K562 (cell line): ENCODE measurements around the gene CNOT1. TPM values are rescaled to one million over a fixed set of nuclear protein-coding genes. Genes with fewer than 3 reads are reported as not detected.
A peak's percentile ranks its signal among the peaks of the same experiment; 100 is the strongest.

Experiments used
- CBX5 ChIP-seq: IDR thresholded peaks from 2 replicates; pipeline ENCODE4 v1.6.1; 2014; ENCODE audit warnings: low read depth, borderline replicate concordance
- ELF1 ChIP-seq: fragments of 200-800 bp; sonication (Bioruptor generic); IDR thresholded peaks from 2 replicates; pipeline ENCODE4 v1.6.1; 2016; ENCODE audit warnings: missing genetic modification characterization, missing compliant biosample characterization
- HDAC1 ChIP-seq, 2 experiments: fragments of 450-650 bp; IDR thresholded peaks; 2 replicates each; pipeline ENCODE4 v1.6.1; 2016 to 2017; ENCODE audit warnings: inconsistent platforms in 1 of 2, mild to moderate bottlenecking in 1 of 2, moderate library complexity in 1 of 2
- KHSRP ChIP-seq: fragments of 450-650 bp; IDR thresholded peaks from 2 replicates; pipeline ENCODE4 v1.6.1; 2017
- ZFP36 ChIP-seq: fragments of 150-350 bp; IDR thresholded peaks from 2 replicates; pipeline ENCODE4 v1.6.1; 2018; ENCODE audit warnings: low read length, low read depth; ENCODE audit not compliant: partially characterized antibody
- polyA plus RNA-seq, 8 experiments: library from polyadenylated mRNA; depleted of rRNA in 4 of 8; stranded (reverse) in 5 of 8; unstranded in 3 of 8; fragments of >200 nt; fragmentation: Nextera tagmentation in 2 of 8; fragmentation: Illumina TruSeq in 1 of 8; extraction: Ambion mirVana in 2 of 8; extraction: Trizol in 1 of 8; gene quantifications; 2 replicates each; pipeline versions ENCODE4 v1.2.1 to v1.2.3, GENCODE V29; 2011 to 2014; ENCODE audit warnings: inconsistent platforms in 1 of 8, missing spikeins in 1 of 8
- total RNA-seq, 7 experiments: library from RNA; depleted of rRNA in 6 of 7; stranded (reverse); fragments of >200 nt in 6 of 7; fragmentation: Illumina TruSeq in 2 of 7; extraction: Trizol in 2 of 7; gene quantifications; 2 replicates each; pipeline versions ENCODE4 v1.2.1 to v1.2.3, GENCODE V29; 2011 to 2021; ENCODE audit warnings: low replicate concordance in 1 of 7
- TF ChIP-seq, protein P1 (sequence below): fragments of 200-600 bp; sonication (generic); IDR thresholded peaks from one replicate; pipeline ENCODE4 v1.6.1; 2012; ENCODE audit warnings: mild to moderate bottlenecking, low read depth, low read length, inconsistent platforms
- TF ChIP-seq, protein P2 (sequence below): fragments of 450-650 bp; IDR thresholded peaks from 2 replicates; pipeline ENCODE4 v1.6.1; 2016; ENCODE audit warnings: low read depth

CNOT1 gene
- total and polyA plus RNA-seq, 9 of the 15 experiments (the other 6 are each of a cell fraction or from before 2014, with no cell fraction given), result 110 to 270 (median 220) TPM

DNA sequence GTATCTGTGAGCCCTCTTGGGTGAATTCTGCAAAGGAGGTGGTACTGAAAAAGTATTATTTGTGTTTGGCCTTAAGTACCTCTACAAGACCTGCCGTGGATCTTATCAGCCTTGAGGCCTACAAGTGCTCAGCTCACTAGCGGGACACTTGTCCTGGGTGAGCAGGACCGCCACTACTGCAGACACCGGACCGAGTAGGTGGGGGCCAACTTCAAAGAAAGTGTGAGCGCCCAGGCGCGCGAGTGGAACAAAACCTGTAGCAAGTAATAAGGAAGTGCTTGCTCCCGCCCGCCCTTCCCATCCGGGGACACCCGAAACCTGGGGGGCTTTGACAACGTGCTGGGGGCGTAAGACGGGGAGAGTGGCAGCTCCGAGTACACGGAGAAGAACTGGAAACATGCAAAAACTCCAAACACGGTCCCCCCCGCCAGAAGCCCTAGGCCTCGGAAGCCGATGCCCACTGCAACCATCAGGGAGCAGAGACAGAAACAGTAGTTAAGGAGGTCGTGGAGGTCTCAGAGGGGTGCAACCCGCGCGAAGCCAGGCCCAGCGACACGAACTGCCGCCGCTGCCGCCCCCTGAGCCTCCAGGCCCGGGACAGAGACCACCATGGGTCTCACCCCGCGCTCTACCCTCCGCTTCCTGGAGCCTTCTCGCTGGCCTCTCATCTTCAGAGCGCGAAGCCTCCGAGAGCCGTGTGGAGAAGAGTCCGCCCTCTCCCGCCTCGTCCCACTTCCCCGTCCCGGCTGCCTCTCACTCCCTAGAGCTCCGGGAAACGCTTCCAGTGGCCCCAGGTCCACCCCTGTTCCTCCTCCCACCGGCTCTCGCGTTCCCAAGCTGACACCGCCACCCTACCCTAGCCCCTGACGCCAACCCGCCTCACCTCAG, 537 bp downstream of the CNOT1 start (continued):
- TF ChIP-seq, protein P1, sequence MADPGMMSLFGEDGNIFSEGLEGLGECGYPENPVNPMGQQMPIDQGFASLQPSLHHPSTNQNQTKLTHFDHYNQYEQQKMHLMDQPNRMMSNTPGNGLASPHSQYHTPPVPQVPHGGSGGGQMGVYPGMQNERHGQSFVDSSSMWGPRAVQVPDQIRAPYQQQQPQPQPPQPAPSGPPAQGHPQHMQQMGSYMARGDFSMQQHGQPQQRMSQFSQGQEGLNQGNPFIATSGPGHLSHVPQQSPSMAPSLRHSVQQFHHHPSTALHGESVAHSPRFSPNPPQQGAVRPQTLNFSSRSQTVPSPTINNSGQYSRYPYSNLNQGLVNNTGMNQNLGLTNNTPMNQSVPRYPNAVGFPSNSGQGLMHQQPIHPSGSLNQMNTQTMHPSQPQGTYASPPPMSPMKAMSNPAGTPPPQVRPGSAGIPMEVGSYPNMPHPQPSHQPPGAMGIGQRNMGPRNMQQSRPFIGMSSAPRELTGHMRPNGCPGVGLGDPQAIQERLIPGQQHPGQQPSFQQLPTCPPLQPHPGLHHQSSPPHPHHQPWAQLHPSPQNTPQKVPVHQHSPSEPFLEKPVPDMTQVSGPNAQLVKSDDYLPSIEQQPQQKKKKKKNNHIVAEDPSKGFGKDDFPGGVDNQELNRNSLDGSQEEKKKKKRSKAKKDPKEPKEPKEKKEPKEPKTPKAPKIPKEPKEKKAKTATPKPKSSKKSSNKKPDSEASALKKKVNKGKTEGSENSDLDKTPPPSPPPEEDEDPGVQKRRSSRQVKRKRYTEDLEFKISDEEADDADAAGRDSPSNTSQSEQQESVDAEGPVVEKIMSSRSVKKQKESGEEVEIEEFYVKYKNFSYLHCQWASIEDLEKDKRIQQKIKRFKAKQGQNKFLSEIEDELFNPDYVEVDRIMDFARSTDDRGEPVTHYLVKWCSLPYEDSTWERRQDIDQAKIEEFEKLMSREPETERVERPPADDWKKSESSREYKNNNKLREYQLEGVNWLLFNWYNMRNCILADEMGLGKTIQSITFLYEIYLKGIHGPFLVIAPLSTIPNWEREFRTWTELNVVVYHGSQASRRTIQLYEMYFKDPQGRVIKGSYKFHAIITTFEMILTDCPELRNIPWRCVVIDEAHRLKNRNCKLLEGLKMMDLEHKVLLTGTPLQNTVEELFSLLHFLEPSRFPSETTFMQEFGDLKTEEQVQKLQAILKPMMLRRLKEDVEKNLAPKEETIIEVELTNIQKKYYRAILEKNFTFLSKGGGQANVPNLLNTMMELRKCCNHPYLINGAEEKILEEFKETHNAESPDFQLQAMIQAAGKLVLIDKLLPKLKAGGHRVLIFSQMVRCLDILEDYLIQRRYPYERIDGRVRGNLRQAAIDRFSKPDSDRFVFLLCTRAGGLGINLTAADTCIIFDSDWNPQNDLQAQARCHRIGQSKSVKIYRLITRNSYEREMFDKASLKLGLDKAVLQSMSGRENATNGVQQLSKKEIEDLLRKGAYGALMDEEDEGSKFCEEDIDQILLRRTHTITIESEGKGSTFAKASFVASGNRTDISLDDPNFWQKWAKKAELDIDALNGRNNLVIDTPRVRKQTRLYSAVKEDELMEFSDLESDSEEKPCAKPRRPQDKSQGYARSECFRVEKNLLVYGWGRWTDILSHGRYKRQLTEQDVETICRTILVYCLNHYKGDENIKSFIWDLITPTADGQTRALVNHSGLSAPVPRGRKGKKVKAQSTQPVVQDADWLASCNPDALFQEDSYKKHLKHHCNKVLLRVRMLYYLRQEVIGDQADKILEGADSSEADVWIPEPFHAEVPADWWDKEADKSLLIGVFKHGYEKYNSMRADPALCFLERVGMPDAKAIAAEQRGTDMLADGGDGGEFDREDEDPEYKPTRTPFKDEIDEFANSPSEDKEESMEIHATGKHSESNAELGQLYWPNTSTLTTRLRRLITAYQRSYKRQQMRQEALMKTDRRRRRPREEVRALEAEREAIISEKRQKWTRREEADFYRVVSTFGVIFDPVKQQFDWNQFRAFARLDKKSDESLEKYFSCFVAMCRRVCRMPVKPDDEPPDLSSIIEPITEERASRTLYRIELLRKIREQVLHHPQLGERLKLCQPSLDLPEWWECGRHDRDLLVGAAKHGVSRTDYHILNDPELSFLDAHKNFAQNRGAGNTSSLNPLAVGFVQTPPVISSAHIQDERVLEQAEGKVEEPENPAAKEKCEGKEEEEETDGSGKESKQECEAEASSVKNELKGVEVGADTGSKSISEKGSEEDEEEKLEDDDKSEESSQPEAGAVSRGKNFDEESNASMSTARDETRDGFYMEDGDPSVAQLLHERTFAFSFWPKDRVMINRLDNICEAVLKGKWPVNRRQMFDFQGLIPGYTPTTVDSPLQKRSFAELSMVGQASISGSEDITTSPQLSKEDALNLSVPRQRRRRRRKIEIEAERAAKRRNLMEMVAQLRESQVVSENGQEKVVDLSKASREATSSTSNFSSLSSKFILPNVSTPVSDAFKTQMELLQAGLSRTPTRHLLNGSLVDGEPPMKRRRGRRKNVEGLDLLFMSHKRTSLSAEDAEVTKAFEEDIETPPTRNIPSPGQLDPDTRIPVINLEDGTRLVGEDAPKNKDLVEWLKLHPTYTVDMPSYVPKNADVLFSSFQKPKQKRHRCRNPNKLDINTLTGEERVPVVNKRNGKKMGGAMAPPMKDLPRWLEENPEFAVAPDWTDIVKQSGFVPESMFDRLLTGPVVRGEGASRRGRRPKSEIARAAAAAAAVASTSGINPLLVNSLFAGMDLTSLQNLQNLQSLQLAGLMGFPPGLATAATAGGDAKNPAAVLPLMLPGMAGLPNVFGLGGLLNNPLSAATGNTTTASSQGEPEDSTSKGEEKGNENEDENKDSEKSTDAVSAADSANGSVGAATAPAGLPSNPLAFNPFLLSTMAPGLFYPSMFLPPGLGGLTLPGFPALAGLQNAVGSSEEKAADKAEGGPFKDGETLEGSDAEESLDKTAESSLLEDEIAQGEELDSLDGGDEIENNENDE, result no peak
- TF ChIP-seq, protein P2, sequence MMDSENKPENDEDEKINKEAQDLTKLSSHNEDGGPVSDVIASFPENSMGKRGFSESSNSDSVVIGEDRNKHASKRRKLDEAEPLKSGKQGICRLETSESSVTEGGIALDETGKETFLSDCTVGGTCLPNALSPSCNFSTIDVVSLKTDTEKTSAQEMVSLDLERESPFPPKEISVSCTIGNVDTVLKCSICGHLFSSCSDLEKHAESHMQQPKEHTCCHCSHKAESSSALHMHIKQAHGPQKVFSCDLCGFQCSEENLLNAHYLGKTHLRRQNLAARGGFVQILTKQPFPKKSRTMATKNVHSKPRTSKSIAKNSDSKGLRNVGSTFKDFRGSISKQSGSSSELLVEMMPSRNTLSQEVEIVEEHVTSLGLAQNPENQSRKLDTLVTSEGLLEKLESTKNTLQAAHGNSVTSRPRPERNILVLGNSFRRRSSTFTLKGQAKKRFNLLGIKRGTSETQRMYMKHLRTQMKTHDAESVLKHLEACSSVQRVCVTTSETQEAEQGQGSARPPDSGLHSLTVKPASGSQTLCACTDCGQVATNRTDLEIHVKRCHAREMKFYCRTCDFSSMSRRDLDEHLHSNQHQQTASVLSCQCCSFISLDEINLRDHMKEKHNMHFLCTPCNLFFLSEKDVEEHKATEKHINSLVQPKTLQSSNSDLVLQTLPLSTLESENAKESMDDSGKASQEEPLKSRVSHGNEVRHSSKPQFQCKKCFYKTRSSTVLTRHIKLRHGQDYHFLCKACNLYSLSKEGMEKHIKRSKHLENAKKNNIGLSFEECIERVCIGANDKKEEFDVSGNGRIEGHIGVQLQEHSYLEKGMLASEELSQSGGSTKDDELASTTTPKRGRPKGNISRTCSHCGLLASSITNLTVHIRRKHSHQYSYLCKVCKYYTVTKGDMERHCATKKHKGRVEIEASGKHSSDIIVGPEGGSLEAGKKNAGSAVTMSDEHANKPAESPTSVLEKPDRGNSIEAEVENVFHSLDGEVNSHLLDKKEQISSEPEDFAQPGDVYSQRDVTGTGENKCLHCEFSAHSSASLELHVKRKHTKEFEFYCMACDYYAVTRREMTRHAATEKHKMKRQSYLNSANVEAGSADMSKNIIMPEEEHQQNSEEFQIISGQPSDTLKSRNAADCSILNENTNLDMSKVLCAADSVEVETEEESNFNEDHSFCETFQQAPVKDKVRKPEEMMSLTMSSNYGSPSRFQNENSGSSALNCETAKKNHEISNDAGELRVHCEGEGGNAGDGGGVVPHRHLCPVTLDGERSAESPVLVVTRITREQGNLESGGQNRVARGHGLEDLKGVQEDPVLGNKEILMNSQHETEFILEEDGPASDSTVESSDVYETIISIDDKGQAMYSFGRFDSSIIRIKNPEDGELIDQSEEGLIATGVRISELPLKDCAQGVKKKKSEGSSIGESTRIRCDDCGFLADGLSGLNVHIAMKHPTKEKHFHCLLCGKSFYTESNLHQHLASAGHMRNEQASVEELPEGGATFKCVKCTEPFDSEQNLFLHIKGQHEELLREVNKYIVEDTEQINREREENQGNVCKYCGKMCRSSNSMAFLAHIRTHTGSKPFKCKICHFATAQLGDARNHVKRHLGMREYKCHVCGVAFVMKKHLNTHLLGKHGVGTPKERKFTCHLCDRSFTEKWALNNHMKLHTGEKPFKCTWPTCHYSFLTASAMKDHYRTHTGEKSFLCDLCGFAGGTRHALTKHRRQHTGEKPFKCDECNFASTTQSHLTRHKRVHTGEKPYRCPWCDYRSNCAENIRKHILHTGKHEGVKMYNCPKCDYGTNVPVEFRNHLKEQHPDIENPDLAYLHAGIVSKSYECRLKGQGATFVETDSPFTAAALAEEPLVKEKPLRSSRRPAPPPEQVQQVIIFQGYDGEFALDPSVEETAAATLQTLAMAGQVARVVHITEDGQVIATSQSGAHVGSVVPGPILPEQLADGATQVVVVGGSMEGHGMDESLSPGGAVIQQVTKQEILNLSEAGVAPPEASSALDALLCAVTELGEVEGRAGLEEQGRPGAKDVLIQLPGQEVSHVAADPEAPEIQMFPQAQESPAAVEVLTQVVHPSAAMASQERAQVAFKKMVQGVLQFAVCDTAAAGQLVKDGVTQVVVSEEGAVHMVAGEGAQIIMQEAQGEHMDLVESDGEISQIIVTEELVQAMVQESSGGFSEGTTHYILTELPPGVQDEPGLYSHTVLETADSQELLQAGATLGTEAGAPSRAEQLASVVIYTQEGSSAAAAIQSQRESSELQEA, result no peak
- TF ChIP-seq HDAC1 (IDR thresholded peaks at IDR 0.05), result peak in 1 of 2 experiments; percentile 61; a peak in 2 of 4 replicates
- TF ChIP-seq KHSRP, result no peak
- TF ChIP-seq CBX5, result no peak
- TF ChIP-seq ELF1 (tag), result no peak
- no peak for TF ChIP-seq ZFP36
